GM12801 (cell line): ENCODE data around the gene PTPRN2.

Source experiments
- TF ChIP-seq, protein P1 (sequence below): IDR thresholded peaks from one replicate; pipeline ENCODE4 v1.5.1; 2011; ENCODE audit warnings: control low read depth; ENCODE audit not compliant: insufficient read length; ENCODE audit errors: extremely low read depth

Gene PTPRN2

GRCh38 chr7:157703131-157703530 lies 884.5 kb downstream of the PTPRN2 start:
- TF ChIP-seq, protein P1, sequence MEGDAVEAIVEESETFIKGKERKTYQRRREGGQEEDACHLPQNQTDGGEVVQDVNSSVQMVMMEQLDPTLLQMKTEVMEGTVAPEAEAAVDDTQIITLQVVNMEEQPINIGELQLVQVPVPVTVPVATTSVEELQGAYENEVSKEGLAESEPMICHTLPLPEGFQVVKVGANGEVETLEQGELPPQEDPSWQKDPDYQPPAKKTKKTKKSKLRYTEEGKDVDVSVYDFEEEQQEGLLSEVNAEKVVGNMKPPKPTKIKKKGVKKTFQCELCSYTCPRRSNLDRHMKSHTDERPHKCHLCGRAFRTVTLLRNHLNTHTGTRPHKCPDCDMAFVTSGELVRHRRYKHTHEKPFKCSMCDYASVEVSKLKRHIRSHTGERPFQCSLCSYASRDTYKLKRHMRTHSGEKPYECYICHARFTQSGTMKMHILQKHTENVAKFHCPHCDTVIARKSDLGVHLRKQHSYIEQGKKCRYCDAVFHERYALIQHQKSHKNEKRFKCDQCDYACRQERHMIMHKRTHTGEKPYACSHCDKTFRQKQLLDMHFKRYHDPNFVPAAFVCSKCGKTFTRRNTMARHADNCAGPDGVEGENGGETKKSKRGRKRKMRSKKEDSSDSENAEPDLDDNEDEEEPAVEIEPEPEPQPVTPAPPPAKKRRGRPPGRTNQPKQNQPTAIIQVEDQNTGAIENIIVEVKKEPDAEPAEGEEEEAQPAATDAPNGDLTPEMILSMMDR, result no peak

GRCh38 chr7:157702311-157703023 lies 885.2 kb downstream of the PTPRN2 start:
- TF ChIP-seq, protein P1, result no peak

DNA sequence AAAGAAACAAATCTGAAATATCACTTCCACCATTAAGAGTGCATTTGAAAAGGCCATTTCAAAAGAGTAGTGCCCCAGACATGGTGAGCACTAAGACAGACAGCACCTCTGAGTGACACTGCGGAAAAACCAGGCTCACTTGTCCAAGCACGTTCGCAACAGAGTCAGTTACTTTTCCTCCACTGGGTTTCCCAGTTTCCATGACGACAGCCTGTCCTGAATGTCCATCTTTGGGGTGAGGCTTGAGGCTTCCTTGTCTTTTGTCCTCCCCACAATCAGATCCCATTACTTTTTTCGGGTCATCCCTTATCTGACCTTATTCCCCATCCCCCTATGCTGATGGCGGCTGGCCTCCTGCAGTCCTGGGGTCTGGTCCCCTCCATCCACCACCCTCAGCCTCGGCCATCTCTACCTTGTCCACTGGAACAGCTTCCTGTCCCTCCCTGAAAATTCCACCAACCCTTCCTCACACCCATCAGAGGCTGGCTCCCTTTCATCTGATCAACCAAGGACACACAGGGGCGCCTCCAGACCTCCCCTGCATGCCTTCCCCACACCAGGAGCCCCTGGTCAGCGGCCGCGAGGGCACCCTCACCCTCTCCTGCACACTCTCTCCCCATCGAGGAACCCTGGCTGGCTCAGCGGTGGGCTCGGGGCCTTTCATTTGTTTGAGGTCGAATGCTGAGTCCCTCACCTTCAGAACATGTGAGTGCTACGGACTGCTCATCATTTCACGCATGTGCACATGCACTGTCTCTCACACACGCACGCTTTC lies 887.2 kb downstream of the PTPRN2 start:
- TF ChIP-seq, protein P1, result no peak

DNA sequence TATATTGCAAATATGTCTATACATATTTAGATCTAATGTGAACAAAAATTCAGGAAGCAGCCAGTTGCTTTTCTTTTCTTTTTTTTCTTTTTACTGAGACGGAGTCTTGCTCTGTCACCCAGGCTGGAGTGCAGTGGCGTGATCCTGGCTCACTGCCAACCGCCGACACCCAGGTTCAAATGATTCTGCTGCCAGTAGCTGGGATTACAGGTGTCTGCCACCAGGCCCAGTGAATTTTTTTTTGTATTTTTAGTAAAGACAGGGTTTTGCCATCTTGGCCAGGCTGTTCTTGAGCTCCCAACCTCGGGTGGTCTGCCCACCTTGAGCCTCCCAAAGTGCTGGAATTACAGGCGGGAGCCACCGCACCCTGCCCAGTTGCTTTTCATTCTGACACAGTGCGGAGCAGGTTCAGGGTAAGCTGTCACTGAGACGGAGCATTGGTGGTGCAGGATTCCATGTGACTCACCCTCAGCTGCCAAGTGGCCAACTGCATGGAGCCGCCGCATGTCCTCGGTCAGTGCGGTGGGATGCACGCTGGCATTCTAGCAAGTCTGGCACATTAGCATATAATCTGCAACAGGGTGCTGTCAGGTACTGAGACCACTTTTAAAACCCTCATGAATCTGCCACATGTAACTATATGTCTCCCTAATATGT lies 888.1 kb downstream of the PTPRN2 start:
- TF ChIP-seq, protein P1, result no peak

DNA sequence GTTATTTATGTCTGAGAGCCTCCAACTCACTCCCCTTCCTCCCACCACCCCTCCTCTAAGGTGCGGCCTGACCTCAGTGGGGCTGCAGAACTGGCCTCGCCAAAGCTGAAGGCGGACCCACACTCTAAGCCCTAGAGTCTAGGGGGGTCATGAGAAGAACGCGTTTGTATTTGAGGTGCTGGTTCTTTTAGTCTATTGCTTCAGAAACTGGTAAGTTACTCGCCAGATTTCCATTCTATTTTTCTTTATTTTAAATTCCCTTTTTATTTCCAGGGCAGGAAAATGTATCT lies 893.3 kb downstream of the PTPRN2 start:
- TF ChIP-seq, protein P1, result no peak

- TF ChIP-seq, protein P1, result no peak
Observed at GRCh38 chr7:157693521-157694375, 893.9 kb downstream of the PTPRN2 start.
